Measurements from ENCODE around the gene ACADS.

ACADS gene, protein sequence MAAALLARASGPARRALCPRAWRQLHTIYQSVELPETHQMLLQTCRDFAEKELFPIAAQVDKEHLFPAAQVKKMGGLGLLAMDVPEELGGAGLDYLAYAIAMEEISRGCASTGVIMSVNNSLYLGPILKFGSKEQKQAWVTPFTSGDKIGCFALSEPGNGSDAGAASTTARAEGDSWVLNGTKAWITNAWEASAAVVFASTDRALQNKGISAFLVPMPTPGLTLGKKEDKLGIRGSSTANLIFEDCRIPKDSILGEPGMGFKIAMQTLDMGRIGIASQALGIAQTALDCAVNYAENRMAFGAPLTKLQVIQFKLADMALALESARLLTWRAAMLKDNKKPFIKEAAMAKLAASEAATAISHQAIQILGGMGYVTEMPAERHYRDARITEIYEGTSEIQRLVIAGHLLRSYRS

DNA sequence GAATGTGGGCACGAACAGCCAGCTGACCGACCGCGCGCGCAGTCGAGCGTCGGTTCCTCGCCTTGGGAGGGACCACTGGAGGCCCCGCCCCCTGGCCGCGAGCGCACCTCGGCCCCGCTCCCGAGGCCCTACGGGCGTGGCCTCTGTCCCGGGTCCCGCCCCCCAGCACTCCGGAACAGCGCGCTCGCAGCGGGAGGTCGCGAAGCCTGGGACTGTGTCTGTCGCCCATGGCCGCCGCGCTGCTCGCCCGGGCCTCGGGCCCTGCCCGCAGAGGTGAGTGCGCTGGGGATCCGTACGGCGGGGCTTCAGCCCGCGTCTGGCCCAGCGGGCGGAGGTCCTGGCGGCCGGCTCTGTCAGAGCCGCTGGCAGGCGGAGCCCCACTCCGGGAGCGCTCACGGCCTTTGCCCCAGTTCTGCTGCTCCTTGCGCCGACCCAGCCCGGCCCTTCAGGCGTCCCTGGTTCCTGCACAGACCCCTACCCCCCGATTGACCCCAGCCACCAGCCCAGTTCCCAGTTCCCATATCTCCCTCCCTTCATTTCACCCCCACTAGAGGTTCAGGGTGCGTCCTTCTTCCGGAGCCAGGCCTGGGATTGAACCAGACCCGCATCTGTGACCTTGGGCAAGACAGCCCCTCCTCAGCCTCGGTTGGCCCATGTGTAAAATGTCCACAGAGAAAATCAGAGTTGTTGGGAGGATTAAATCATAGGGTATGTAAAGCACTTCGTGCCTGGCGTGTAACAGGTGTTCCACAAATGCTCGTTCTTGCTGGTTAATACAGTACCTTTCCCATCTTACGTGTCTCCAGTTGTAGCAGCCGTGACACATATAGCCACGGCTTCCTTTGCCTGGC lies at the start of gene ACADS:
TSS of gene ACADS (plus strand) at position 168 of the 851 bp plus-strand sequence. CDS start at position 228, 60 bp downstream.
- peak; percentile 88 for DNase-seq

DNA sequence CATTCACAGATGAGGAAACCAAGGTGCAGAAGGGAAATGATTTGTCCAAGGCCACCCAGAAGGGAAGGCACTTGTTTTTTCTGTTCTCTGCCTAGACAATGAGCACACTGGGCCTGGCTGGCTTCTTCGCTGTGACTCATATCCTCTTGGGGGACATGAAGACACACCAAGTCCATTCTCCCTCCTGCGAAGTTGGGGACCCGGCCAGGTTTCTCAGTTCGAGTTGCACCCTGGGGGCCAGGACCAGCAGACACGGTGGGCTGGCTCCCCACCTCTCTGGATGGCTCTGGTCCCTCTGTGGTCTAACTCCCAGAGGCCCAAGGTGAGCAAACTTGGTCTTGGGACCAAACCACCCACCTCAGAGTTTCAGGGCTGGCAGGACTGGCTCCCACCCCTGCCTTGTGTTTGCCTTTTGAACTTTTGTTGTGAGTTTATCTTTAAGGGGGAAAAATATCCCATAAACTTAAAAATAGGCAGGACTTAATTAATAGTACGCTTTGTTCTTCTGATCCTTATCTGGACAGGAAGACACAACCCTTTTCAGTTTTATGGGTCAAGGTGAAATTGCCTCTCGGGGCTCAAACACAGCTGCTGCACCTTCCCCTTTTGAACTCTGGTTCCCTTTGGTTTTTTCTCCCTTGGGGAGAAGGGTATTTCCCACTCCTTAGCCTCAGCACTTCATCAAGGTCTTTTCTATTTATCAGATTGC lies 47.7 kb upstream of the ACADS start:
- no peak for DNase-seq

DNA sequence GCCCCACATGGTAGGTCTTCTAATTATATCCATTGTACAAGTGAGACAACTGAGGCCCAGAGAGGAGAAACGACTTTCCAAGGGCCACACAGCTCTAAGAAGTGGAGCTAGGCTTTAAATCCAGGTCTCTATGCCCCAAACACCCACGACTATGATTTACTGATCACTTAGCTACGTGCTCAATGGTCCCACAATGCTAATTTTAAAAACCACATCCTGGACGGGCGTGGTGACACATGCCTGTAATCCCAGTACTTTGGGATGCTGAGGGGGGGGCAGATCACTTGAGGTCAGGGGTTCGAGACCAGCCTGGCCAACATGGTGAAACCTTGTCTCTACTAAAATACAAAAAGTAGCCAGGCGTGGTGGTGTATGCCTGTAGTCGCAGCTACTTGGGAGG lies 47.1 kb upstream of the ACADS start:
- DNase-seq = no peak

DNA sequence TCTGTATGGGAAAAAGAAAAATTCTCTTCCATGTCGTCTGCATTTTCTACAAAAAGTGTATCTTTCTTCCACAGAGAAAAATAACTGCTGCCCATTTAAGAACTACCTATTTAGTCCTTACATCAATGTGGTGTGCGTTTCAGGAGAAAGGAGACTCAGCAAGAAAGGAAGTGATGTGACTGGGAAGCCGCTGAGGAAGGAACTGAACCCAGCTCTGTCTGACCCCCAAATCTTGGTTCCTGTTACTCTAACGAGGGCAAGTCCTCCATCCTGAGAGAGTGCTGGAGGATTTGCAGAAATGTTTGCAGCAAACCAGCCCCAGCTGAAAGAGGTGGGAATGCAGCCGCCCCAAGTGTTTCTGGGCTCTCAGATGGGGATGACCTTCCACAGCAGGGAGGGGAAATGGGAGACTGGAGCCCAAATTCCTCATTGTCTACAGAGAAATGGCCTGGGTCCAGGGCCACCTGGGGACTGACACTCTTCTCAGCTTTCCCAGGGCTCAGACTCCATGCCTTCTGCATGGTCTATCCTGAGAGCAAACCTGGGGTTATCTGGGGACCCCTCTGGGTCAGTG lies 45.4 kb upstream of the ACADS start:
- no peak for DNase-seq

DNA sequence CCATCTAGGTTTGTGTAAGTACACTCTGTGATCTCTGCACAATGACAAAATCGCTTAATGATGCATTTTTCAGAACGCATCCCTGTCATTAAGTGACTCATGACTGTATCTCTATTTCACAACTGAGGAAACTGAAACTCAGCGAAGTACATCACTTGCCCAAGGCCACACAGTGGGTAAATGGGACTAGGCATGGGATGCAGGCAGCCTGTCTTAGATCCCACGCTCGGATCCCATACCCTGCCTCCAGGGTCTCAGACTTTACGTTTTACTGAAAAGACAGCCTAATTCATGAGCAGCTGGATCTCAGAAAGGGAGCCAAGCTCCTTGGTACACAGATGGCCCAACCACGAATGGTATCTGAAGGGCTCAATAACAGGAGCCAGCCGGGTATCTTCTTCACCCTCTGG lies 41.1 kb upstream of the ACADS start:
- no peak for DNase-seq

DNA sequence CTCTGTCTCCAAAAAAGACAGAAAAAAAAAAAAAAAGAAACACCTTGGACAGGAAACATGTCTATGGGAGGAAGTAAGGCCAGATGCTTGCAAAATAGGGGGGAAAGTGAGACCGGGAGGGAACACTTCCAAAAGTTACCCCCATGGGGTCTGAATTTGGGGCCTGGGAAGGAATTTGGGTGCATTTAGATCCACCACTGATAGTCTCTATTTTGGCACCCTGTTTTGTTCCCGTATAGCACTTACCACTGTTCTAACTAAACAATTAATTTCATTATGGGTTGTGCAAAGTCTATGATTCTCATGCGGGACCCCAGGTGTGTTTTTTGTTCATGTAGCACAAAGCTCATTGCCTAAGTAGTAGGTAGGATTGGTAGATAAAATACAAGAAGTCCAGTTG lies 40.1 kb upstream of the ACADS start:
- DNase-seq = no peak

DNA sequence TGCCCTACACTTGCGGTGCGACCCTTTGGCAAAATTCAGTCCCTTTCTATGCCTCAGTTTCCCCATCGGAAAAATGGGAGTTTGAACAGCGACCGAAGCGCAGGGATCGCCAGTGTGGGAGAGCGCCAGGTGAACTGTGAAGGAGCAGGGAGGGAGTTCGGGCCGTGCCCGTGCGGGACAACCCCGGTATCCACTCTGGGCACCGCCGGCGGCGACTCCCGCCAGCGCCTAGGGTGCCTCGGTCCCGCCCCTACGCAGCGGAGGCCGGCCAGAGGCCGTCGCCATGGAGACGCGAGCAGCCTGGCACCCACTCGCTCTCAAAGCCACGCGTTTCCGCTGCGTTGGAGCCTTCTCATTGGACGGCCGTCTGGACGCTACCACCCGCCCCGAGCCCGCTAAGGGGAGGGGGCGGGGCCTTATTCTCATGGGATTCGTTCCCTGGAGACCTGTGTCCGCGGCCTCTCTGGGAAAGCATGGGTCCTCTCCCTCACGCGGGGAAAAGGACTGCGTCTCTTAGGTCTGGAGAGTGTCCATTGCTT lies 39.4 kb upstream of the ACADS start:
- peak; percentile 95 for DNase-seq

DNA sequence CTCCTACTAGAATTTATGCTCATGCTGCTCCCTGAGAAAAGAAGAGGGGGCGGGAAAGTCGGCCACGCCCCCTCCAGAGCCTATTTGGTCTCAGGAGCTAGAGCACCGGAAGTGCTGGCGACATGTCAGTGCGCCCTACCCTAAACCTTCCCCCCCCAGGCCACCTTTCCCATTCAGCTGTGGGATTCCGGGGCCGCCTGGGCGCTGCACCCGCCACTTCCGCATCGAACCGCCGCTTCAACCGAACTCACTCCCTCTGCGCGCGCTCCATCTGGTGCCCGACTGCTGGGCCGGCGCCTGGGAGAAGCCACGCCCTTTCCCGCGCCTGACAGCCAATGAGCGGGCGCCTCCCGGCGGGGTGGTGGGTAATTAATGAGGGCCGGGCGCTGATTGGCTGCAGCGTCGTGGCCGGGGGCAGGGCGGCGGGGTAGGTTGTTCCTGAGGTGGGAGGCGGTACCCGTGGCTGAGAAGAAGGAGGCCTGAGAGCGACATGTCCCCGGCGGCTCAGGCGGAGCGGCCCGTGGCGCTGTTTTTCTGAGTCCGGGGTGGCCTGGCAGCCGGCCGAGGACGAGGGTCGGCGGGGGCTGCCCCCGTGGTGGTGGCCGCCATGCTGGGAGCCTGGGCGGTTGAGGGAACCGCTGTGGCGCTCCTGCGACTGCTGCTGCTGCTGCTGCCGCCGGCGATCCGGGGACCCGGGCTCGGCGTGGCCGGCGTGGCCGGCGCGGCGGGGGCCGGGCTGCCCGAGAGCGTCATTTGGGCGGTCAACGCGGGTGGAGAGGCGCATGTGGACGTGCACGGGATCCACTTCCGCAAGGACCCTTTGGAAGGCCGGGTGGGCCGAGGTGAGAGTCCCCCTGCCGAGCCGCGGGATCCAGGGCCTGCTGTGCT lies 38.7 kb upstream of the ACADS start, which contains the start of gene MLEC:
TSS of gene MLEC (plus strand) at position 460 of the 888 bp plus-strand sequence. CDS start at position 608, 148 bp downstream.
- peak; percentile 100 for DNase-seq

DNA sequence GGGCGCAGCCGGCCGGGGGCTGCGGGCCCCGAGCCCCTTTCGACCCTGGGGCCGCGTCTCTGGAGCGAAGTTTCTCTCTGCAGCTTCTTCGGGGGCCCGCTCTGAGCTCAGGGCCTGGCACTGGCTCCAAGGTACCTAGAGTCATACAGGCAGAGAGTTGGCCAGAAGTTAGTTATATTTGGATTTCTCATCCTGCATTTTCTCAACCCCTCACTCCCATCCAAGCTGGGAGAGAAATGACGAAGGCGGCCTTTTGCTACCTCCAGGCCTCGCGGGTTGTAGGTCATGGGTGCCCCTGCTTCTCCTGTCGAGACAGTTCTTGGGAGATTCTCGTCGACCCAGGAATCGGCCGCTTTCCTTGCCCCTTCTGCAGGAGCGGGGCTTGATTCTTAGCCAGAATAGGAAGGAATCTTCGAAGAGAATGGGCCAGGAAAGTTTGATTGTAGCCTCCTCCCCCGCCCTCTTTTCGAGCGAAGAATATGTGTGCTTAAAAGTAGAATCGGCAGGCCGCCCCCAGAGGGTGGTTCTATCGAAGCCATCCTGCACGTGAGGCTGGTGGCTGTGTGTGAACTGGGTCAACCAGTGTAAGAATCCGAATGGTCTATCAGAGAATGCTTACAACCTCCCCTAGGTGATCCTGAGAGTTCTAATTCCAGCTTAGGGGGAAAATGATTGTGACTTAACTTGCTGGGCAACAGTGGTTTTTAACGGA lies 37.9 kb upstream of the ACADS start:
- DNase-seq = no peak

DNA sequence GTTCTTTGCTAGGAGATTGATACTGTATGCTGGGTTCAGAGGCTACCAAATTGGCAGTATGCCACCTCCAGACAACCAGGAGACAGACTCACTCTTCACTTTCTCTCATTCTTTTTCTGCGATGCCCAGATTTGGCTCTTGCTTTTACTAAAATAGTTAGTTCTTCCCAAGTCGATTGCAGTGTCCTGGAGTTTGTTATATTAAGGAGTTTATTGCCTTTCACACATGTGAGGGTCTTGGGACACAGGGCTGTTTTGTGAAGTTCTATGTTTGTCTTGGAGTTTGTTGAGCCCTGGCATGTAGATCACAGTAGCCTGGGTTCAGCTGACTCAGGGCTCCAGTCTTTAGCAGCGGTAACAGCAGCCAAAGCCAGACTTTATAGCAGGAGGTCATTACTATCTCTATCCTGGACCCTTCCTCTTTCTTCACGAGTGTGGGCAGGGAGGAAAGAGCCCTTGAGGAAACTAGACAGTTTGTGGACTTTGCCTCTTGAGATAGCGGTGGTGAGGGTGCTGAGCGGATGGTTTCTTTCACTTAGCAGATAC lies 37.0 kb upstream of the ACADS start:
- no peak for DNase-seq

DNA sequence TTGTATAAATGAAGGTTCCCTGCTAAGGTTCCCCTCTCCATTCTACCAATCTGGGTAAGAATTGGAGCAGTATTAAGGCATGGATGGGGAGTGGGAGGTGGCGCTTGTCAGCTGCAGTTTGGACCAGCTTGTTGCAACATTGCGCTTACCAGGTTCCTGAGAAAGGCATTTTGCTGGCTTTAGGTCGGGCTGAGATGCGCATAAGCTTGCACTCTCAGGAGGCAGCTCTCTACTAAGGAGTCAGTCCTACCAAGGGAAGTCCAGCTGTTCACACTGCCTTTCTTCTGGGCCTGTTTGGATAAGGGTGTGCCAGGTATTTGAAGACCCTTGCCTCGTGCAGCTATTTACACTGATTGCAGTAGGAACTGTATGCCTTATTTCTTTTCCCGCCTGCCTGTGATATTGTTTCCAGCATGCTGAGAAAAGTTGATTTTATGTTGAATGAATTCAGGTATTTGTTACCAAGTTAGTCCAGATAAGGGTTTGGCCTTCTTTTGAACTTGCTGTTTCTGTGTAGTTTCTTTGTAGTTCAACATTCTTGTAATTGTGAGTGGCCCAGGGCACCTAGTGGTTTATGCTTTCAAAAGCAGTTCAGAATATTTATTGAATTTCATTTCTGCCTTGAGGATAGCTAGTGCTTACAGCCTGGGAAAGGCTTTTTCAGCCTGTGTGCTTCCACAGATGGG lies 36.1 kb upstream of the ACADS start:
- no peak for DNase-seq

DNA sequence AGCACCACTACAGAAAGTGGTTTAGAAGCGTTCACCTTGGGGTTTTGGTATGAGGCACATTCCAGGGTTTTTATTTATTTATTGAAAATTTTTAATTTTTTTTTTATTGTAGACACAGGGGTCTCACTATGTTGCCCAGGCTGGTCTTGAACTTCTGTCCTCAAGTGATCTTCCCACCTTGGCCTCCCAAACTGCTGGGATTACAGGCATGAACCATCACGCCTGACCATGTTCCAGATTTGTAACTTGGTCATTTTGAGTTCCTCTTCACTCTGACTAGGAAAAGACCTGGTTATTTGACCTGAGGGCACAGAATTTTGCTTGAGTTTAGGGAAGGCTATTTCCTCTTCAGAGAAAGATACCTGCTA lies 35.6 kb upstream of the ACADS start:
- DNase-seq = no peak

DNA sequence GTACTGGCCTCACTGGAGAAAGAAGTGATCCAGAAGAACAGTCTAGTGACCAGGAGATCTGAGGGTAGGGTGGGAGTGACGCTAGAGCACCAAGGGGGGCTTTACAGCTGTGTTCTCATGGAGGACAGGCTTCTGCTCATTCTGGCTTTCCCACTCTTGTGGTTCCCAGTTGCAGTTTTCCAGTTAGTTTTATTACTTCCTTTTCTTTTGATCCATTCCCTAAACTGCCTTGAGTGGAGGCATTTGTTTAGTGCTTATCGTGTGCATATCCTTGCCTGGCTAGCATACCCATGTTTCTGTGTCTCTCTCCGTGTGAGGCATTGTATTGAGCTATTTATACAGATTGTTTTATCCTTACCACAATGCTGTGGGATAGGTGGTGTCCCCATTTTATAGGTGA lies 34.6 kb upstream of the ACADS start:
- DNase-seq = no peak

DNA sequence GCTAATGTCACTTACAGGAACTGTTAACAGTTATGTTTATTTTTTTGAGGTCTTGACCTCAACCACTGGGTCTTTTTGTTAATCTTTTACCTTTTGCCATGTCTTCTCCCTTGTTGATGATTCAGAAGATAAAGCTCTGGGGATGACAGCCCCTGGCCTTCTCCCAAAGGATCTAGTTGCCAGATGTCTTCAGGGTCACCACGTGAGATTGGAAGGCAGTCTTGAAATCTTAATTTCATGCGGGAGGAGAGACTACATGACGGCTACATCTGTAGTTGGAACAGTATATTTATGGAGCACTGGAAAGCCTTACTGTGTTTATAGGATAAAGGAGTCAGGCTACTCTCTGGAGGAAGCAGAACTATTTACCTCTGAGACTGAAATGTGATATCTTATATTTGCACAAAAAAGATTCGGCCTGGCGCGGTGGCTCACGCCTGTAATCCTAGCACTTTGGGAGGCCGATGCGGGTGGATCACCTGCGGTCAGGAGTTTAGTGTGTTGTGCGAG lies 33.0 kb upstream of the ACADS start:
- DNase-seq = no peak

DNA sequence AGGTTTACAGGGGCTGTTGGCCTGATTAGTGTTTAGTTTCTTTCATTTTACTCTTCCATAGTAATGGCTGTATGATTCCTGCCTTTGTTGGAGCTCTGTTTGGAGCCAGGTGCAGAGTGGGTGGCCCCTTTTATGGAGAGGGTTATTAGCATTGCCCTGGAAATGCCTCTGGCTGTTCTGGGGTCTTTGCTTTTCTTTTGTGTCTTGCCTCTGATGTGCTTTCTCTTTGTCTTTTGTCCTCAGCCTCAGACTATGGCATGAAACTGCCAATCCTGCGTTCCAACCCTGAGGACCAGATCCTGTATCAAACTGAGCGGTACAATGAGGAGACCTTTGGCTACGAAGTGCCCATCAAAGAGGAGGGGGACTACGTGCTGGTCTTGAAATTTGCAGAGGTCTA lies 31.8 kb upstream of the ACADS start:
- no peak for DNase-seq

DNA sequence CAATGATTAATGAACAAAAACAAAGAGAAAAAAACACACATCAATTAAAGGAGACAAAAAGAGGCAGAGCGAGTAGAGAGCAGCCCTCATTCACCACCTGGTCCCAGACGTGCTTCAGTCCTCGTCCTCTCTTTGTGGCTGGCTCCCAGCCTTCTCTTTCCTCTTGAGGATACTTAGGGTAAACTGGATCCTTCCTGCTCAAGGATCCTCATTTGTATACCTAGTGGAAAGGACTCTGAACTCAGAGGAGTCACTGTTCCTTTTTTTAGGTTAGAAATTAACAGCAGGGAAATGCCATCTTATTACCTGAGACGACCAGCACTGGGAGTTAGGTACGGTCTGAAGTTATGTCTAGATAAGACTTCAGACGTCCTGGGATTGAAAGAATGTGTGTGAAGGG lies 29.0 kb upstream of the ACADS start:
- DNase-seq = no peak

DNA sequence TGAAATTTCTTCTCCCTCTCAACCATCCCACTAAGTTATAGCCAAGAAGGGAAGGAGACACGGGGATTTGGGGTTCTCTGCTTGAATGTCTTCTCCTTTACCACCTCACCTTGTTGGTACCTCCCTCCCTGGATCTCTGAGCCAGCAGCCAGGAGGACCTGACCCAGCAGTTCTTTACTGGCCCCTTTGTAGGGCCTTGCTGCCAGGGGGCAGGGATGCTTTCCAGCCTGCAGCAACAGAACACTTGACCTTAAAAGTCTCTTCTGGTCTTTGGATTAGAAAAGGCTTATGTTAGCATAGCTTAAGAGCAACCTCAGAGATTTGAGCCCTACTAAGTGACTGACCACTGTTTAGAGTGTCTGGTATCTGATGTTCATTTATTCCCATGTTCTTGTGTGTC lies 28.3 kb upstream of the ACADS start:
- DNase-seq = no peak

DNA sequence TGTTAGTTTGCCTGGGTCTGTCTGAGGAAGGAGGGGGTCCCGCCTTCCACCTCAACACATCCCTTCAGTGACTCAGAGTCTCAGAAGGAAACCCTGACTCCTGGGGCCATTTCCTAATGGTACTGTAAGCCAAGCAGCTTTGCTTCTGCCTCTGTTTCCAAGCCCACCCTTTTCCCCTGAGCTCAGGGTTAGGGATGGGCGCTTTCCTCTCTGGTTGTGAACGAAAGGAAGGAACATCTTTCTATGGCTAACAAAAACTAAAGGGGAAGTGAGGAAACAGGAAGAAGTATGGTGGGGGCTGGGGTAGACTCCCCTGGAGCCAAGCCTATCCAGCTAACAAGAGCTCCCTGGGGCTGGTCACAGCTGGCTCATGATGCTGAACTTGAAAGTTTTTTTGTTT lies 27.0 kb upstream of the ACADS start:
- DNase-seq = no peak

DNA sequence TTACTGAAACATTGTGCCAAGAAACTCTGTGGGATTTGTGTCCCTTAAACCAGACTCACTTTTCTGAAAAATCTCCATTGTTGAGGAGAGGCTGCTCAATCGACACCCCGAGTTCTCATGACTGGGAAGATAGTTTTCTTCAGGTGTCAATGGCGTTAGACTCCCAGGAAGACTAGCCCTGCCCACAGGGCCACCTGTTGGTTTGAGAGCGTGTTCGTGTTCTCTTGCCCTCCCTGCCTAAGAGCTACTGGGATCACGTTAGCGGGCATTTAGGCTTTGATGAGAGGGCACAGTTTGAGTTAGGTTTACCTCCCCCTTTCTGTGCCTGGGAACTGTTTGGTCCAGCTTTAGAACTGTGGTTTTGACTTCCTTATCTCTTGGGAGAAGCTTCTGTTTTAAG lies 26.1 kb upstream of the ACADS start:
- no peak for DNase-seq

DNA sequence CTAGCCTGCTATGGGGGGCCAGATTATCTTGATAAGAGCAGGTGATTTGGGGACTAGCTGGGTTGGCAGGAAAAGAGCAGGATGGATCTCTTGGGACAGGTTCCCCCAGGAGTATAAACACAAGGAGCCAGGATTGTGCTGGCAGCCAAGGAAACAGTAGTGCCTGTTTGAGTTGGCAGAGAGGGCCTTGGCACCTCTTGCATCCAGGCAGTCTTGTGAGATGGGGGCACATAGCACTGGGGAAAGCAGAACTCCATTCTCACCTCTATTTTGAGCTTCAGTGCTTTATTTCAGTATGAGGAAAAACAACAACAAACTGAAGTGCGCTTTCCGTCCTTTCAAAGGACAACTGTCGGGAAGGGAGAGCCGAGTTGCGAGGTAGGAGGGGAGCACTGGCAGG lies 24.7 kb upstream of the ACADS start:
- DNase-seq = no peak
